ENCODE results near the gene ARHGAP42.

Gene ARHGAP42

DNA sequence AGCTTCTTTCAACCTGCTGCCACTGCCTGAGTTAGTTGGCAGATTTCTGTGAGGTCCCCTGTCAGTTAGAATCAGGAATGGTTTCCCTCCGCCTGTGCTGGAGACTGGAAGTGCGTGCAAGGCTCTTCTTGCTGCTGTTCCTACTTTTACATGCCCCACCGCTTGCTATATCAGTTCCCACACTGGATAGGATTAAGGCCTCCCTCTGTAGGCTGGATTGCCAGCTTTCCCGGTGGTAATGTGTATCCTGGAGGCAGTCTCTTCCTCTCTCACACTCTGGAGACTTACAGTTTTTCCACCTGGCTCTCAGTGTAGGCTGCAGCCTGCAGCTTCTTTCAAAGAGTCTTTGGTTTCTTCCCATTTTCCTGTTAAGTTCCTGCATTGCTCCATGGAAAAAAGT, 66.5 kb downstream of the ARHGAP42 start:
- no peak for FAIRE-seq
- no peak for DNase-seq (ENCODE audit: insufficient read length, low spot score)

DNA sequence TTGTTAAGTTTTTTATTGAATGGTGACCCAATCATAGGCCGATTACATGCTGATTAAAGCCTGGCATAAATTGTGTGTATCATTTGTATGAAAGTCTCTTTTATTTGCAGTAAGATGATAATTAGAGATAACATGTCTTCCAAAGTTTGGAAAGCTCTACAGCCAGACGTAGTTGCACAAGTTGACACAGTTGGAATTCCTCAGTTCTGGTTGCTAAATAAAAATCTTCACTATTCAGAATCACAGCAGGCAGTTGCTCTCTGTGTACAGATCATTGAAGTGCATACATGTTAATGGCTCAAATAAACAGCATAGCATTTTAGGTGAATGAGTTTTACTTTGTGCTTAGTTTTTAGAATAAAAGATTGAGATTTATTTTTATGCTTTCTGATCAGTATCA, 69.5 kb downstream of the ARHGAP42 start:
- DNase-seq (ENCODE audit: insufficient read length, low spot score): no peak
- FAIRE-seq: no peak

GRCh38 chr11:100757646-100758045, 70.6 kb downstream of the ARHGAP42 start:
- FAIRE-seq: no peak
- DNase-seq (ENCODE audit: insufficient read length, low spot score): no peak

DNA sequence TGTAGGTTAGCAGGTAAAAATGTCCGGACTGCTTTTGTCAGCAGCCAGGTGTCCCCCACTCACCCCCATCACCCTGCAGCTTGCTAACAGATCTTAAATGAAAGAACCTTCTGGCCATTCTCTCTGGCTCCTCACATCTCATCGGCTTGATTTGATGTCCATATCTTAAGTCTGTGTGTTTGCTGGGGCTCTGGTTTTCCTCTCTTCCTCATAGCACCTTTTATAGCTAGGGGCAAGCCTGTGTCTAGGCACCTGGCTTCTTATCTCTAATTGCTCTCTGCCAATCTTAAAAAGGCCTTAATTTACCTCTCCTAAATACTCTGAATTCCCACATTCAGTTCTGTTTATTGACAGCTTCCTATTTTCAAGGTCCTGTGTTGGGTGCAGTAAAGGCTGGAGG, 72.0 kb downstream of the ARHGAP42 start:
- FAIRE-seq (no peak), DNase-seq (ENCODE audit: insufficient read length, low spot score) (no peak)

DNA sequence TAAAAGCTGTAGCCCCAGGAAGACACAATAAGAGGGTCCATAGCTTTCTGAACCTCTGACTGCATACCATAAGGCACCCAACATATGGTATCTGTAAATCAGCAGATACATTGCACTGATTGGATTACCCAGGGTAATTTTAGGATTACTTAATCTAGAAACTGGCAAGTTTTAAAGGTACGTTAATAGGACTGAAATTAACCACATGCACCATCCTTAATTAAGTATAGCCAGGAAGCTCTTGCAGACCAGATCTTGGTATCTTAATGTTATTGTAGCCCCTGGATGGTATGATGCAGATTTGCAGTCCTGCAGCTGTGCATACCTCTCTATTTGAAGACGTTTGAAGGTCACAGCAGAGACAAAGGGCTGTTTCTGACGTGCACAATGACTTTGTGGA, 72.8 kb downstream of the ARHGAP42 start:
- DNase-seq (ENCODE audit: insufficient read length, low spot score) (no peak), FAIRE-seq (no peak)

GRCh38 chr11:100760744-100761143, 73.7 kb downstream of the ARHGAP42 start:
- DNase-seq (ENCODE audit: insufficient read length, low spot score): no peak
- FAIRE-seq: no peak

GRCh38 chr11:100761841-100762240, 74.8 kb downstream of the ARHGAP42 start:
- FAIRE-seq (no peak), DNase-seq (ENCODE audit: insufficient read length, low spot score) (no peak)

- no peak for DNase-seq (ENCODE audit: insufficient read length, low spot score)
- FAIRE-seq: no peak
These were observed 79.7 kb downstream of the ARHGAP42 start for GRCh38 chr11:100766764-100767163.

DNA sequence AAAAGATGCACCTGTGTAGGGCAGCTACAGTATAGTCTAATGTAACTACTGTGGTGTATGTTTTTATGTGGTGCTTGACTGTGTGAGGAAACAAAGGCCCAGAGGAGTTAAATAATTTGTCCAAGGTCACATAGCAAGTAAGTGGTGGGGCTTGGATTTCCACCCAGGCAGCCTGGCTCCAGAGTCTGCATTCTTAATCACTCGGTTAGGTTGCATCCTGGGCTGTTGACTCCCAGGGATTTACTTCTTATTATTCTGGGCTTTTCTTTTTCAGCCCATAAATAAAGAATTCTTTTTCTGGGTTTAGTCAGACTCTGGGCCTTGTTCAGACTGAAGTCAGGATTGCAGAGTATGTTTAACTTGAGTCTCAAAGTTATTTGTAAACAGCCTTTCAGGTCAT, 82.1 kb downstream of the ARHGAP42 start:
- FAIRE-seq (no peak), DNase-seq (ENCODE audit: insufficient read length, low spot score) (no peak)

DNA sequence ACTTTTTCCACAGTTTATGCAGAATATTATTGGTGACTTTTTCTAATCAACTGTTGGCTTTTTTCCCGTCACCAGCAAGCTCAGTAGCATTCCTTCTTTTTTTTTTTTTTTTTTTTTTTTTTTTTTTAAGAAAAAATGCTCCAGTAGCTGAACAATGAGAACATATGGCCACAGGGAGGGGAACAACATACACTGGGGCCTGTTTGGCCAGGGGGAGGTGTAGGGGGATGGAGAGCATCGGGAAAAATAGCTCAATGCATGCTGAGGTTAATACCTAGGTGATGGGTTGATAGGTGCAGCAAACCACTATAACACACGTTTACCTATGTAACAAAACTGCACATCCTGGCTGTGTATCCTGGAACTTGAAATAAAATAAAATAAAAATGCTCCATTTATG, 82.5 kb downstream of the ARHGAP42 start:
- FAIRE-seq: no peak
- no peak for DNase-seq (ENCODE audit: insufficient read length, low spot score)

DNA sequence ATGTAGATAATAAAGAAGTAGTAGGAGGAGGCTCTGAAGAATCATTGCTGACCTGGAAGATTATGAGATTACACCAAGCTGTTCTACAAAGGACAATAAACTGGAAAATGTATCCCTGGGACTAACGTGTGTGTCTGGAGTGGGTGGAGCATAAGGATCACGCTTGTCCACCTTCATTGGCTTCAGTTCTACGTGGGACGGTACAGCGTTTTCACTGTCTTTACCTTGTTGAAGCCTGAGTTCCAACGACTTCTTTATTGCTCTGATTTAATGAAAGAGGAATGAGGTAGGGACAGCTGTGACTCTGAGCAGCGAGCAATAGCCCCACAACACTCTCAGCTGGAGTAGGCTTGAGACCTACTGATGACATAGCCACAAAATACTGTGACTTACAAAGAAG, 87.0 kb downstream of the ARHGAP42 start:
- DNase-seq (ENCODE audit: insufficient read length, low spot score) (no peak), FAIRE-seq (no peak)

GRCh38 chr11:100774859-100775258, 87.8 kb downstream of the ARHGAP42 start:
- FAIRE-seq: no peak
- DNase-seq (ENCODE audit: insufficient read length, low spot score): no peak

DNA sequence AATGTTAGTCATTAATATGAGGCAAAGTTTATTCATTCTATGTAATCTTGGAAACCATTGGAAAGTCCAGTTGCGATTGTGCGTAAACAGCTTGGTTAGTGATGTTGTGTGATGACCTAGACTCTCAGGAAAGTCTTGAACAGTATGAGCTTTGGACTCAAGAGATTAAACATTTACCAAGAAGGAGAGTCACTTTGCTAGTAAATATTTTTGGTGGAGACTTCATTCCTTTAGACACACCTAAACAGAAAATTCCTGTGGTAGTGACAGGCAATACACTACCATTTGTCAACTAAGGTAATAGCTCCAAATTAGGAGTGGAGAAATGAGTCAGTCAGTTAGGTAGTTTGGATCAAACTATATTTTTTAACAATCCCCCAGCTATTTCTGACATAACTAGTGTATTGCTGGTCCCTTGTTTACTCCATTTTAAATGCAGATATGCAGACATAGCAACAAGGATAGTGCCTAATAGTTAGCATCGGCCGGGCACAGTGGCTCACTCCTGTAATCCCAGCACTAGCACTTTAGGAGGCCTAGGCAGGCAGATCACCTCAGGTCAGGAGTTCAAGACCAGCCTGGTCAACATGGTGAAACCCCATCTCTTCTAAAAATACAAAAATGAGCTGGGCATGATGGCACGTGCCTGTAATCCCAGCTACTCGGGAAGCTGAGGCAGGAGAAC, 89.3 kb downstream of the ARHGAP42 start:
- no peak for FAIRE-seq
- no peak for DNase-seq (ENCODE audit: insufficient read length, low spot score)

- FAIRE-seq (no peak), DNase-seq (ENCODE audit: insufficient read length, low spot score) (no peak)
These were observed 90.0 kb downstream of the ARHGAP42 start for GRCh38 chr11:100777103-100777502.

- no peak for FAIRE-seq
- DNase-seq (ENCODE audit: insufficient read length, low spot score): no peak
These were observed 90.6 kb downstream of the ARHGAP42 start for GRCh38 chr11:100777736-100778135.

GRCh38 chr11:100778166-100778785, 91.2 kb downstream of the ARHGAP42 start:
- no peak for DNase-seq (ENCODE audit: insufficient read length, low spot score)
- no peak for FAIRE-seq

GRCh38 chr11:100780470-100780869, 93.4 kb downstream of the ARHGAP42 start:
- no peak for DNase-seq (ENCODE audit: insufficient read length, low spot score)
- FAIRE-seq: no peak

GRCh38 chr11:100785148-100785983, 98.3 kb downstream of the ARHGAP42 start:
- DNase-seq (ENCODE audit: insufficient read length, low spot score): no peak
- no peak for FAIRE-seq

DNA sequence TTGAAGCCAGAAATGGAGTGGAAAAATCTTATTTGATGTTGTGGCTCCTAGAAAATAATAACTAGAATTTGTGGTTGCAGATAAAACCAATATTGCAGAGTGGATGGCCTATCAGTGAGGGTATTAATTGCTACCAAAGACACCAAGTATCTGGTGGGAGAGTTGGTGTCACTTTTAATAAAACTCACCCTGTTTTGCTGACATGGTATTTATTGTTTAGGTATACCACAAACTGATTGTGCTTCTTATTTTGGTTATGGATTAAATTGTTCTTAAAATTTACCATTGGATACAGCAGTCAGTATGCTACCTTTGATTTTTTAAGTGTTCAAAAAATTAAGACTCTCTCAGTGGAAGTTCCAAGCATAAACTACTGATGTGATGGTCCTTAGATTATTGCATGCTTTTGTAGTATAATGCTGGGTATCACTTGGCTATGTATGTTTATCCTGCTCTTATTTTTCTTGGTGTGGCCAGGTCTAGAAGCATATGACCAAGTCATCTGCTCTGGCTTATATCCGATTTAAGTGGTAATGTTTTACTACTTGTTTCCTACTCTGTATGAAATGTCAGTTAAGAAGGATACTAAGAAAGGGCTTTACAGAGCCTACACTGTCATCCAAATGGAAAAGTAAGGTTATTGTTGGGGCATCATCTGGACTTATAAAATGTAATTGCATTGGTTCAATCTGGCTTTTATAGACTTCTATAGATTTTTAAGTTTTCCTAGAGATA, 101.6 kb downstream of the ARHGAP42 start:
- DNase-seq (ENCODE audit: insufficient read length, low spot score) (no peak), FAIRE-seq (no peak)

- DNase-seq (ENCODE audit: insufficient read length, low spot score) (no peak), FAIRE-seq (no peak)
These were observed 102.4 kb downstream of the ARHGAP42 start for GRCh38 chr11:100789500-100789899.

- no peak for DNase-seq (ENCODE audit: insufficient read length, low spot score)
- FAIRE-seq: no peak
These were observed 103.0 kb downstream of the ARHGAP42 start for GRCh38 chr11:100790073-100790472.
